AG04450 (cell line): ENCODE results near the gene PGBD1. TPM values are rescaled to one million over a fixed set of nuclear protein-coding genes. Genes with fewer than 3 reads are reported as not detected.

Experiments used
- CTCF ChIA-PET: fragments of 300-600, 350-600 bp; formaldehyde crosslinking; extraction: SDS; loops from one replicate; lab custom pipeline; 2022; ENCODE audit warnings: antibody characterized with exemption, inconsistent platforms; lab: Charles Lee
- POLR2A ChIA-PET: fragments of 350-600 bp; formaldehyde crosslinking; extraction: SDS; loops from one replicate; lab custom pipeline; 2021; ENCODE audit warnings: antibody characterized with exemption, inconsistent platforms; lab: Yijun Ruan, JAX
- DNase-seq: peaks from one replicate; pipeline ENCODE4 v3.0.0-alpha.2; 2011; ENCODE audit warnings: low read depth, low spot score
- H3K27ac ChIP-seq: one replicate; pipeline ENCODE4 v1.5.1; 2012; ENCODE audit warnings: low read depth, low read length, control low read depth
- H3K27me3 ChIP-seq: one replicate; pipeline ENCODE4 v1.6.0; 2012; ENCODE audit warnings: low read length; ENCODE audit not compliant: control insufficient read depth, insufficient read depth
- H3K4me3 ChIP-seq: 2 replicates; pipeline ENCODE4 v1.5.1; 2011; ENCODE audit warnings: mild to moderate bottlenecking, low read depth, low read length, control low read depth
- H3K9me3 ChIP-seq: 2 replicates; pipeline ENCODE4 v1.5.1; 2012; ENCODE audit warnings: low read length; ENCODE audit not compliant: control insufficient read depth, insufficient read depth
- CTCF ChIP-seq: IDR thresholded peaks from 2 replicates; pipeline ENCODE4 v1.5.1; 2011; ENCODE audit warnings: low read depth, low read length, control low read depth, inconsistent platforms
- polyA plus RNA-seq: library from polyadenylated mRNA; depleted of rRNA; stranded (reverse); fragments of >200 nt; gene quantifications from 2 replicates; pipeline ENCODE4 v1.2.3, GENCODE V29; 2011

The PGBD1 gene
- polyA plus RNA-seq, 1 experiment: 7.2 TPM

DNA sequence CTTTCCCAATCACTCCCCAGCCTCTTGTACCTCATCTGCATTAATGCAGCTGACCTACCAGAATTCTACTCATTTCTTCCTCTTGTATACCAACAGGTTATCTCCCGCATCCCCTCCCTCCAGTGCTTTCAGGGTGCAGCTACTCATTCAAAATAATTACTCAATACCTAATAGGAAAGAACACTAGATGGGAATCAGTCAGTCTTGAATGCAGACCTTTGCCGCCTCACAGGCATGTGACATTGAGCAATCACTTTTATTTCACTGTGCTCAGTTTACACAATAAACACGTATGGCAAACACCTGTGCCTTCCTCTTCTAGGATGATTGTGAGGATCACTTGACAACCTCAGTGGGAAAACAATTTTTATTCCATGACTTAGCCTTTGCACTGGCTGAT lies 41.3 kb downstream of the PGBD1 start:
- no peak overlapping the region for H3K4me3 ChIP-seq
- no peak for TF ChIP-seq CTCF
- no peak overlapping the region for H3K27ac ChIP-seq
- DNase-seq: no peak
- POLR2A ChIA-PET: no interaction called here
- H3K27me3 ChIP-seq: no peaks in the 10 kb centered on the region
- H3K9me3 ChIP-seq: peaks cover 14% of the 10 kb centered on the region
- CTCF ChIA-PET: no interaction called here

GRCh38 chr6:28323813-28324424 lies 42.5 kb downstream of the PGBD1 start:
- POLR2A ChIA-PET: no interaction called here
- H3K27ac ChIP-seq: no peak overlapping the region

DNA sequence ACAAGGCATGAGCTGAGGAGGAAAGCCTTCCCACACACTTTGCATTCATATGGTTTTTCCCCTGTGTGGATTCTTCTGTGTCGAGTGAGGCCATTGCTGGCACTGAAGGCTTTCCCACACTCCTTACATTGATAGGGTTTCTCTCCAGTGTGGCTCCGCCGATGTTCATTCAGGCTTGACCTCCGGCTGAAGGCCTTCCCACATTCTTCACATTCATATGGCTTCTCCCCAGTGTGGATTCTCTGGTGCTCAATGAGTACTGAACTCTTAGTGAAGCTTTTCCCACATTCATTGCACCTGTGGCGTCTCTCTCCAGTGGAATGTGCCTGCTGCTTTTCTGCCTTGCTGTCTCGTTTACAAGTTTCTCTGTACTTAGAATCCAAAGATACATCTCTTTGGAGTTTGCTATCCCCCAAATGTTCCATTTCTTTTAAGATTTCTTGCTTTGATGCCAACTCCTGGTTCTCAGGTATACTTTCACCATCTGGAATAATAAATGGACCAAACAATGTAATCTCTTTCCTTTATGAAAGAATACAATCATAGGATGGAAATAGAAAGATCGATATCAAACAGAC lies 45.1 kb downstream of the PGBD1 start:
- no peak for TF ChIP-seq CTCF
- H3K27ac ChIP-seq: no peak overlapping the region
- peaks cover 9% of the 10 kb centered on the region for H3K9me3 ChIP-seq
- H3K27me3 ChIP-seq: no peaks in the 10 kb centered on the region
- DNase-seq: no peak
- POLR2A ChIA-PET: no interaction called here
- no peak overlapping the region for H3K4me3 ChIP-seq
- CTCF ChIA-PET: no interaction called here

More at GRCh38 chr6:28323813-28324424, 42.5 kb downstream of the PGBD1 start:
- DNase-seq: no peak
- CTCF ChIA-PET: no interaction called here
- Histone ChIP-seq H3K27me3 (no peaks in the 10 kb centered on the region), H3K9me3 (peaks cover 14% of the 10 kb centered on the region), H3K4me3 (no peak overlapping the region)
- TF ChIP-seq CTCF: no peak

DNA sequence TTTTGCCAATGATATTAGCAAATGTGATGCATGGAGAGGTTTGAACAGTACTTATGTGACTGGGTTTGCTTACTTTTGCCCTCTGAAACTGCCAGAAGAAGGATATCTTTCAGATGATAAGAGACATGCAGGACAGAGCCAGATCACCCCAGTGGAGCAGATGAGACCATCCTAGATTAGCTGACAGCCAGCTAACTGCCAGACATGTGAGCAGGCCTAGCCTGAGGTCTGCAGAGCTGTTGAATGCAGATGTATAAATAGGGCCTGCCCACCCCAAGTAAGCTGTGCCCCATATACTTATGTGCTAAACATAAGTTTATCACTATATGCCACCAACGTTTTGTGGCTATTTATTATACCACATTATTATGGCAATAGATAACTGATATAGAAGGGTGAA lies 48.7 kb downstream of the PGBD1 start:
- DNase-seq: no peak
- no peak overlapping the region for H3K4me3 ChIP-seq
- POLR2A ChIA-PET: no interaction called here
- CTCF ChIA-PET: no interaction called here
- H3K27ac ChIP-seq: no peak overlapping the region
- peaks cover 9% of the 10 kb centered on the region for H3K9me3 ChIP-seq
- no peak for TF ChIP-seq CTCF
- no peaks in the 10 kb centered on the region for H3K27me3 ChIP-seq

DNA sequence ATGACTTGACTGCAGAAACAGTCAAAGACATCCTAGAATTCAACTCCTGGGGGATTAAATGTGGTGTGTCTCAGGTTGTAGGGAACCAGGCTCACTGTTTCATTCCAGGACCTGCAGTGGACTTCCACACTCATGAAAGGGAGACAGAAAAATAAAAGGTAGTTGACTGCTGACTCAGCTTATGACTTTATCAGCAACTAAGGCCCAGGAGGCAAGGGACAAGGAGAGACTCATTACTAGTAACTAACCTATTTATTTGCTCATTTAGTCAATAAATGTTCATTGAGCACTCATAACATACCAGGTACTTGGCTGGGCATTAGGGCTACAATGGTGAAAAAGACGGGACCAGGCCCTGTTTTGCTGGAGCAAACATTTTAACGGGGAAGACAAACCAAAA lies 51.7 kb downstream of the PGBD1 start:
- CTCF ChIA-PET: no interaction called here
- Histone ChIP-seq H3K9me3 (no peaks in the 10 kb centered on the region; the same call in 1 of the 2 replicates), H3K4me3 (no peak overlapping the region), H3K27ac (no peak overlapping the region), H3K27me3 (no peaks in the 10 kb centered on the region)
- TF ChIP-seq CTCF: no peak
- no peak for DNase-seq
- POLR2A ChIA-PET: no interaction called here
